Neutrophil (primary cell): ENCODE data around the gene TLL1.

Source experiments
- H3K27ac ChIP-seq: fragments of 200-600 bp; sonication (generic); 2 replicates; pipeline ENCODE4 v1.5.1; 2016; ENCODE audit warnings: mild to moderate bottlenecking, moderate library complexity
- H3K27me3 ChIP-seq: fragments of 200-600 bp; sonication (generic); 2 replicates; pipeline ENCODE4 v1.6.0; 2016; ENCODE audit warnings: mild to moderate bottlenecking
- H3K36me3 ChIP-seq: fragments of 200-600 bp; sonication (generic); 2 replicates; pipeline ENCODE4 v1.5.1; 2017
- H3K4me1 ChIP-seq, 2 experiments: fragments of 200-600 bp in 1 of 2; sonication (generic) in 1 of 2; 1 replicate in 1 of 2; 2 replicates in 1 of 2; pipeline versions ENCODE4 v1.5.1 to v1.6.1; 2013 to 2016; ENCODE audit warnings: low read depth in 1 of 2, low read length in 1 of 2, mild to moderate bottlenecking in 1 of 2, moderate library complexity in 1 of 2; ENCODE audit not compliant: control insufficient read depth in 1 of 2, insufficient read depth in 1 of 2
- H3K4me3 ChIP-seq, 2 experiments: fragments of 200-600 bp in 1 of 2; sonication (generic) in 1 of 2; 1 replicate in 1 of 2; 2 replicates in 1 of 2; pipeline ENCODE4 v1.5.1; 2013 to 2016; ENCODE audit warnings: low read depth in 1 of 2, low read length in 1 of 2, mild to moderate bottlenecking in 1 of 2, moderate library complexity in 1 of 2
- H3K9me3 ChIP-seq: fragments of 200-600 bp; sonication (generic); 2 replicates; pipeline ENCODE4 v1.5.1; 2016
- CTCF ChIP-seq: fragments of 200-600 bp; sonication (generic); IDR thresholded peaks from 2 replicates; pipeline ENCODE4 v1.5.1; 2016; ENCODE audit warnings: antibody characterized with exemption

The TLL1 gene

GRCh38 chr4:165986956-165987698 lies 114.1 kb downstream of the TLL1 start:
- H3K4me1 ChIP-seq: no peaks in the 10 kb centered on the region
- no peaks in the 10 kb centered on the region for H3K27me3 ChIP-seq
- no peaks in the 10 kb centered on the region for H3K36me3 ChIP-seq
- no peak overlapping the region for H3K27ac ChIP-seq
- H3K4me3 ChIP-seq: no peak overlapping the region
- H3K9me3 ChIP-seq: no peaks in the 10 kb centered on the region
- TF ChIP-seq CTCF: no peak

GRCh38 chr4:165991325-165992180 lies 118.5 kb downstream of the TLL1 start:
- no peaks in the 10 kb centered on the region for H3K4me1 ChIP-seq
- TF ChIP-seq CTCF: no peak
- no peak overlapping the region for H3K4me3 ChIP-seq
- H3K36me3 ChIP-seq: no peaks in the 10 kb centered on the region
- H3K9me3 ChIP-seq: no peaks in the 10 kb centered on the region
- H3K27ac ChIP-seq: no peak overlapping the region
- no peaks in the 10 kb centered on the region for H3K27me3 ChIP-seq

GRCh38 chr4:165992283-165992682 lies 119.2 kb downstream of the TLL1 start:
- no peak overlapping the region for H3K4me3 ChIP-seq
- no peaks in the 10 kb centered on the region for H3K9me3 ChIP-seq
- TF ChIP-seq CTCF: no peak
- no peak overlapping the region for H3K27ac ChIP-seq
- no peaks in the 10 kb centered on the region for H3K27me3 ChIP-seq
- no peaks in the 10 kb centered on the region for H3K4me1 ChIP-seq
- no peaks in the 10 kb centered on the region for H3K36me3 ChIP-seq

GRCh38 chr4:165994701-165995100 lies 121.7 kb downstream of the TLL1 start:
- H3K4me1 ChIP-seq: no peaks in the 10 kb centered on the region
- H3K27ac ChIP-seq: no peak overlapping the region
- no peaks in the 10 kb centered on the region for H3K9me3 ChIP-seq
- no peak for TF ChIP-seq CTCF
- no peaks in the 10 kb centered on the region for H3K36me3 ChIP-seq
- H3K4me3 ChIP-seq: no peak overlapping the region
- no peaks in the 10 kb centered on the region for H3K27me3 ChIP-seq

GRCh38 chr4:166003811-166004210 lies 130.8 kb downstream of the TLL1 start:
- H3K4me3 ChIP-seq: no peak overlapping the region
- H3K4me1 ChIP-seq: no peaks in the 10 kb centered on the region
- H3K27me3 ChIP-seq: no peaks in the 10 kb centered on the region
- no peaks in the 10 kb centered on the region for H3K9me3 ChIP-seq
- no peaks in the 10 kb centered on the region for H3K36me3 ChIP-seq
- TF ChIP-seq CTCF: no peak
- no peak overlapping the region for H3K27ac ChIP-seq
